ENCODE measurements around the gene ARHGAP31.

GRCh38 chr3:119444590-119444989 is 150.4 kb downstream of the ARHGAP31 start:
- TF ChIP-seq, protein P1, sequence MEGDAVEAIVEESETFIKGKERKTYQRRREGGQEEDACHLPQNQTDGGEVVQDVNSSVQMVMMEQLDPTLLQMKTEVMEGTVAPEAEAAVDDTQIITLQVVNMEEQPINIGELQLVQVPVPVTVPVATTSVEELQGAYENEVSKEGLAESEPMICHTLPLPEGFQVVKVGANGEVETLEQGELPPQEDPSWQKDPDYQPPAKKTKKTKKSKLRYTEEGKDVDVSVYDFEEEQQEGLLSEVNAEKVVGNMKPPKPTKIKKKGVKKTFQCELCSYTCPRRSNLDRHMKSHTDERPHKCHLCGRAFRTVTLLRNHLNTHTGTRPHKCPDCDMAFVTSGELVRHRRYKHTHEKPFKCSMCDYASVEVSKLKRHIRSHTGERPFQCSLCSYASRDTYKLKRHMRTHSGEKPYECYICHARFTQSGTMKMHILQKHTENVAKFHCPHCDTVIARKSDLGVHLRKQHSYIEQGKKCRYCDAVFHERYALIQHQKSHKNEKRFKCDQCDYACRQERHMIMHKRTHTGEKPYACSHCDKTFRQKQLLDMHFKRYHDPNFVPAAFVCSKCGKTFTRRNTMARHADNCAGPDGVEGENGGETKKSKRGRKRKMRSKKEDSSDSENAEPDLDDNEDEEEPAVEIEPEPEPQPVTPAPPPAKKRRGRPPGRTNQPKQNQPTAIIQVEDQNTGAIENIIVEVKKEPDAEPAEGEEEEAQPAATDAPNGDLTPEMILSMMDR (IDR thresholded peaks at IDR 0.05; ENCODE audit: low read depth, low read length) = no peak
- TF ChIP-seq POLR2A (IDR thresholded peaks at IDR 0.05; ENCODE audit: extremely low read depth, insufficient read length) (no peak), MAX (IDR thresholded peaks at IDR 0.05; ENCODE audit: low read depth, low read length) (no peak), MYC (IDR thresholded peaks at IDR 0.05; ENCODE audit: low read depth, low read length) (no peak)
